BLaER1 treated with 17β-estradiol and CSF1 and Interleukin-3, amounts not matched to agents 10 nM and 100 nM (cell line): Measurements from ENCODE around the gene ZNF76.
"Not testable (repeated sequence)": the region's sequence is repeated elsewhere in the genome, so short reads cannot be mapped to it uniquely, and the experiment has no call there.

Experiments used
- H3K27ac ChIP-seq, 11 experiments: shearing (Covaris generic); formaldehyde crosslinking; 2 replicates each; pipeline ENCODE4 v1.8.1; 2022
- H3K27me3 ChIP-seq, 11 experiments: shearing (Covaris generic); formaldehyde crosslinking; 2 replicates each; pipeline ENCODE4 v1.8.1; 2022
- H3K36me3 ChIP-seq, 11 experiments: shearing (Covaris generic); formaldehyde crosslinking; 2 replicates each; pipeline ENCODE4 v1.8.1; 2022
- H3K4me1 ChIP-seq, 10 experiments: shearing (Covaris generic); formaldehyde crosslinking; 2 replicates each; pipeline ENCODE4 v1.8.1; 2022
- H3K4me2 ChIP-seq, 11 experiments: shearing (Covaris generic); formaldehyde crosslinking; 2 replicates each; pipeline ENCODE4 v1.8.1; 2022
- H3K4me3 ChIP-seq, 10 experiments: shearing (Covaris generic); formaldehyde crosslinking; 2 replicates each; pipeline ENCODE4 v1.8.1; 2022
- H3K9ac ChIP-seq, 11 experiments: shearing (Covaris generic); formaldehyde crosslinking; 2 replicates each; pipeline ENCODE4 v1.8.1; 2022
- H3K9me3 ChIP-seq, 11 experiments: shearing (Covaris generic); formaldehyde crosslinking; replicated peaks in 1 of 11; 2 replicates each; pipeline ENCODE4 v1.8.1; 2022
- H4K20me1 ChIP-seq, 11 experiments: shearing (Covaris generic); formaldehyde crosslinking; 2 replicates each; pipeline ENCODE4 v1.8.1; 2022
- Cebpa-rat ChIP-seq, 11 experiments: shearing (Covaris generic); IDR thresholded peaks; 2 replicates each; pipeline ENCODE4 v1.8.1; 2022

ZNF76 gene

GRCh38 chr6:35328108-35328723, 68.7 kb downstream of the ZNF76 start:
- peak overlapping the region in 10 of 11 experiments; percentile 9 to 56 (median 30); a peak in 15 of 22 replicates for H3K4me2 ChIP-seq
- no peak for TF ChIP-seq Cebpa-rat (IDR thresholded peaks at IDR 0.05)
- peaks cover 12 to 23% (median 20%) of the 10 kb centered on the region in 10 experiments; a peak in 19 of 20 replicates for H3K4me1 ChIP-seq
- no peak overlapping the region for H3K9ac ChIP-seq
- H3K27me3 ChIP-seq, result no peaks in the 10 kb centered on the region
- H3K9me3 ChIP-seq, result peaks cover 0 to 22% (median 10%) of the 10 kb centered on the region in 11 experiments; a peak in 13 of 22 replicates
- peaks cover 19 to 36% (median 23%) of the 10 kb centered on the region in 11 experiments for H3K36me3 ChIP-seq
- H3K4me3 ChIP-seq, result no peak overlapping the region
- no peaks in the 10 kb centered on the region for H4K20me1 ChIP-seq
- 0 out of 22 replicates have a peak overlapping the region, but pooled peaks of 1 of the 11 experiments have one; percentile 10 for H3K27ac ChIP-seq

- H3K4me1 ChIP-seq, result peaks cover 12 to 23% (median 20%) of the 10 kb centered on the region in 10 experiments; a peak in 19 of 20 replicates
- H3K9me3 ChIP-seq, result peaks cover 0 to 22% (median 10%) of the 10 kb centered on the region in 11 experiments; a peak in 14 of 22 replicates
- H3K27me3 ChIP-seq, H3K4me3 ChIP-seq, H3K9ac ChIP-seq, H3K27ac ChIP-seq, H3K4me2 ChIP-seq, H4K20me1 ChIP-seq: not testable (repeated sequence)
- peaks cover 13 to 28% (median 19%) of the 10 kb centered on the region in 11 experiments; a peak in 21 of 22 replicates for H3K36me3 ChIP-seq
These were observed 69.4 kb downstream of the ZNF76 start for GRCh38 chr6:35328965-35329364.

GRCh38 chr6:35330541-35331119, 71.1 kb downstream of the ZNF76 start:
- no peak overlapping the region for H3K4me3 ChIP-seq
- H3K4me1 ChIP-seq, result peaks cover 12 to 25% (median 20%) of the 10 kb centered on the region in 10 experiments; a peak in 19 of 20 replicates
- no peak overlapping the region for H3K9ac ChIP-seq
- no peak overlapping the region for H3K4me2 ChIP-seq
- peaks cover 0 to 22% (median 13%) of the 10 kb centered on the region in 11 experiments; a peak in 14 of 22 replicates for H3K9me3 ChIP-seq
- no peak overlapping the region for H3K27ac ChIP-seq
- TF ChIP-seq Cebpa-rat (IDR thresholded peaks at IDR 0.05), result no peak
- H3K27me3 ChIP-seq, result no peaks in the 10 kb centered on the region
- H3K36me3 ChIP-seq, result peaks cover 0 to 12% (median 8%) of the 10 kb centered on the region in 11 experiments; a peak in 10 of 22 replicates
- H4K20me1 ChIP-seq, result no peaks in the 10 kb centered on the region

GRCh38 chr6:35332074-35332887, 72.7 kb downstream of the ZNF76 start:
- H3K9ac ChIP-seq, H4K20me1 ChIP-seq, H3K4me3 ChIP-seq, H3K27me3 ChIP-seq, H3K27ac ChIP-seq: not testable (repeated sequence)
- Histone ChIP-seq H3K9me3 (peaks cover 0 to 22% (median 13%) of the 10 kb centered on the region in 11 experiments; a peak in 14 of 22 replicates), H3K36me3 (peaks cover 0 to 12% (median 7%) of the 10 kb centered on the region in 11 experiments; a peak in 9 of 22 replicates), H3K4me1 (peaks cover 8 to 31% (median 16%) of the 10 kb centered on the region in 10 experiments; a peak in 19 of 20 replicates), H3K4me2 (peak overlapping the region in 4 of 11 experiments; percentile 3 to 59 (median 31); a peak in 2 of 22 replicates)

- TF ChIP-seq Cebpa-rat (IDR thresholded peaks at IDR 0.05), result peak in 9 of 11 experiments; percentile 63 to 96 (median 78); a peak in 17 of 22 replicates
- Histone ChIP-seq H3K4me3 (no peak overlapping the region; a peak in 1 of 20 replicates), H3K4me1 (peaks cover 41 to 62% (median 53%) of the 10 kb centered on the region in 10 experiments), H3K36me3 (peaks cover 13 to 29% (median 20%) of the 10 kb centered on the region in 11 experiments), H3K9ac (peak overlapping the region in 7 of 11 experiments; percentile 7 to 92 (median 33); a peak in 5 of 22 replicates), H3K27me3 (no peaks in the 10 kb centered on the region; a peak in 1 of 22 replicates), H3K9me3 (no peaks in the 10 kb centered on the region; a peak in 1 of 22 replicates), H3K27ac (peak overlapping the region in 6 of 11 experiments; percentile 1 to 55 (median 38); a peak in 8 of 22 replicates), H4K20me1 (peaks cover 20 to 40% (median 30%) of the 10 kb centered on the region in 11 experiments; a peak in 21 of 22 replicates), H3K4me2 (peak overlapping the region; percentile 40 to 77 (median 68))
These were observed 82.0 kb downstream of the ZNF76 start for GRCh38 chr6:35341557-35341956.

- Histone ChIP-seq H4K20me1 (peaks cover 28 to 50% (median 40%) of the 10 kb centered on the region in 11 experiments; a peak in 21 of 22 replicates), H3K27me3 (no peaks in the 10 kb centered on the region; a peak in 1 of 22 replicates), H3K9ac (peak within 1 kb of the TSS; percentile 85 to 99 (median 91)), H3K9me3 (no peaks in the 10 kb centered on the region; a peak in 1 of 22 replicates), H3K27ac (peak within 1 kb of the TSS; percentile 75 to 96 (median 84)), H3K4me1 (peaks cover 45 to 67% (median 61%) of the 10 kb centered on the region in 10 experiments), H3K4me2 (peak within 1 kb of the TSS; percentile 86 to 99 (median 95)), H3K4me3 (peak within 1 kb of the TSS; percentile 78 to 97 (median 92)), H3K36me3 (peaks cover 22 to 38% (median 29%) of the 10 kb centered on the region in 11 experiments)
- TF ChIP-seq Cebpa-rat (IDR thresholded peaks at IDR 0.05), result no peak
These were observed 82.9 kb downstream of the ZNF76 start, which contains the start of gene PPARD for GRCh38 chr6:35342258-35343091. Gene PPARD, plus strand, starts transcription at chr6:35342558. Its CDS starts 68,530 bp downstream, at chr6:35411088.

- H3K9ac ChIP-seq, result peak overlapping the region; percentile 85 to 99 (median 91)
- H3K4me2 ChIP-seq, result peak overlapping the region; percentile 86 to 99 (median 95)
- peaks cover 23 to 46% (median 35%) of the 10 kb centered on the region in 11 experiments for H3K36me3 ChIP-seq
- peaks cover 53 to 73% (median 68%) of the 10 kb centered on the region in 10 experiments for H3K4me1 ChIP-seq
- H3K27ac ChIP-seq, result peak overlapping the region; percentile 75 to 96 (median 84)
- peak overlapping the region; percentile 78 to 97 (median 92) for H3K4me3 ChIP-seq
- peaks cover 35 to 57% (median 47%) of the 10 kb centered on the region in 11 experiments for H4K20me1 ChIP-seq
- TF ChIP-seq Cebpa-rat (IDR thresholded peaks at IDR 0.05), result peak in 2 of 11 experiments; percentile 8 to 35; a peak in 2 of 22 replicates
- no peaks in the 10 kb centered on the region; a peak in 1 of 22 replicates for H3K27me3 ChIP-seq
- no peaks in the 10 kb centered on the region; a peak in 1 of 22 replicates for H3K9me3 ChIP-seq
These were observed 83.7 kb downstream of the ZNF76 start for GRCh38 chr6:35343092-35343834.
